Measurements from ENCODE around the gene LMF1. TPM values are rescaled to one million over a fixed set of nuclear protein-coding genes. Genes with fewer than 3 reads are reported as not detected.

The LMF1 gene
- total and polyA plus RNA-seq, 2 of the 13 experiments (the other 11 are each of a cell fraction or from before 2014, with no cell fraction given) = 6.8 to 8.5 TPM

GRCh38 chr16:991345-991744 lies 20.6 kb upstream of the LMF1 start:
- FAIRE-seq = no peak
- Histone ChIP-seq H2AFZ (ENCODE audit: low read length) (no peak overlapping the region), H3K27me3 (ENCODE audit: control insufficient read depth in 1 of 2, insufficient read depth in 2 of 2, low read length in 2 of 2) (peaks cover 10 to 77% of the 10 kb centered on the region in 2 experiments), H3K4me1 (ENCODE audit: insufficient read depth, low read length) (no peaks in the 10 kb centered on the region), H3K9me3 (ENCODE audit: low read length) (no peaks in the 10 kb centered on the region), H3K4me3 (replicated peaks in 1 of 3; ENCODE audit: insufficient read depth in 1 of 3, low read depth in 2 of 3, low read length in 3 of 3) (no peak overlapping the region), H3K36me3 (replicated peaks in 1 of 2; ENCODE audit: control insufficient read depth in 1 of 2, insufficient read depth in 2 of 2, low read length in 2 of 2) (no peaks in the 10 kb centered on the region), H4K20me1 (ENCODE audit: insufficient read depth, low read length) (no peaks in the 10 kb centered on the region), H3K9ac (ENCODE audit: insufficient read depth, low read depth, low read length) (no peak overlapping the region), H3K79me2 (ENCODE audit: insufficient read depth, low read length) (no peaks in the 10 kb centered on the region), H3K4me2 (ENCODE audit: low read depth, low read length) (no peak overlapping the region), H3K27ac (ENCODE audit: extremely low read length, insufficient read depth, low read length) (no peak overlapping the region)
- no TSS peak for BruUV-seq (replicated peaks)
- in situ Hi-C loops (cut with HindIII; ENCODE audit: extremely low pct_ligation_motif_present, low pct_unique_long_range_greater_than_20kb) = no loop called here
- no peak for TF ChIP-seq ZNF251 (CRISPR knock-in tag; IDR thresholded peaks at IDR 0.05)
- TF ChIP-seq SP4 (CRISPR knock-in tag; IDR thresholded peaks at IDR 0.05) = no peak
- TF ChIP-seq MTA3 (CRISPR knock-in tag; IDR thresholded peaks at IDR 0.05) = no peak
- no peak for TF ChIP-seq MAX (IDR thresholded peaks at IDR 0.05)
- TF ChIP-seq ZNF451 (CRISPR knock-in tag; IDR thresholded peaks at IDR 0.05) = no peak
- no peak for TF ChIP-seq ZNF205 (CRISPR knock-in tag; IDR thresholded peaks at IDR 0.05)
- no peak for TF ChIP-seq MZF1 (CRISPR knock-in tag; IDR thresholded peaks at IDR 0.05; ENCODE audit: borderline replicate concordance)
- TF ChIP-seq SOX13 (IDR thresholded peaks at IDR 0.05) = no peak
- TF ChIP-seq SOX13 (CRISPR knock-in tag; conservative IDR thresholded peaks at IDR 0.05 in 1 of 2, IDR thresholded peaks at IDR 0.05 in 1 of 2) = no peak
- TF ChIP-seq FLYWCH1 (CRISPR knock-in tag; IDR thresholded peaks at IDR 0.05) = no peak
- TF ChIP-seq ZNF792 (CRISPR knock-in tag; IDR thresholded peaks at IDR 0.05) = no peak
- TF ChIP-seq ZNF333 (CRISPR knock-in tag; IDR thresholded peaks at IDR 0.05; ENCODE audit: borderline replicate concordance) = no peak
- no peak for TF ChIP-seq ZNF280B (CRISPR knock-in tag; IDR thresholded peaks at IDR 0.05; ENCODE audit: borderline replicate concordance)
- no peak for TF ChIP-seq GTF3A (CRISPR knock-in tag; conservative IDR thresholded peaks at IDR 0.05)
- TF ChIP-seq GZF1 (CRISPR knock-in tag; IDR thresholded peaks at IDR 0.05) = no peak
- no peak for TF ChIP-seq ZBTB10 (CRISPR knock-in tag; IDR thresholded peaks at IDR 0.05; ENCODE audit: borderline replicate concordance)
- no peak for TF ChIP-seq ZFP90 (CRISPR knock-in tag; IDR thresholded peaks at IDR 0.05; ENCODE audit: borderline replicate concordance)
- no peak for TF ChIP-seq BATF2 (CRISPR knock-in tag; IDR thresholded peaks at IDR 0.05)
- no peak for TF ChIP-seq ZNF619 (CRISPR knock-in tag; IDR thresholded peaks at IDR 0.05)
- DNase-seq (ENCODE audit: low spot score) = no peak
- ChIA-PET CTCF (ENCODE audit: low intra/inter-chr PET ratio, low total read pairs) (no interaction called here), POLR2A (no interaction called here)
- 24% methylated on average over 8 of the region's 11 CpGs for WGBS (ENCODE audit: low lambda C conversion rate)
- no peak for ATAC-seq
- intact Hi-C loops (cut with micrococcal nuclease; ENCODE audit: unreplicated experiment) = no loop called here

All from HepG2 (cell line).